Activated CD4-positive, alpha-beta T cell treated with anti-CD3 and anti-CD28 coated beads, Interleukin-2, amount 50 U/mL, for 4 hours (primary cell): ENCODE measurements around the gene MLF1.
A peak's percentile ranks its signal among the peaks of the same experiment; 100 is the strongest.
"Not testable (repeated sequence)": the region's sequence is repeated elsewhere in the genome, so short reads cannot be mapped to it uniquely, and the experiment has no call there.

Experiments
- DNase-seq, 2 experiments: peaks; one replicate each; pipeline ENCODE4 v3.0.0-alpha.2; 2020

The MLF1 gene, protein sequence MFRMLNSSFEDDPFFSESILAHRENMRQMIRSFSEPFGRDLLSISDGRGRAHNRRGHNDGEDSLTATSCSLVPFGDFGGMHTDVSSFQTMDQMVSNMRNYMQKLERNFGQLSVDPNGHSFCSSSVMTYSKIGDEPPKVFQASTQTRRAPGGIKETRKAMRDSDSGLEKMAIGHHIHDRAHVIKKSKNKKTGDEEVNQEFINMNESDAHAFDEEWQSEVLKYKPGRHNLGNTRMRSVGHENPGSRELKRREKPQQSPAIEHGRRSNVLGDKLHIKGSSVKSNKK

DNA sequence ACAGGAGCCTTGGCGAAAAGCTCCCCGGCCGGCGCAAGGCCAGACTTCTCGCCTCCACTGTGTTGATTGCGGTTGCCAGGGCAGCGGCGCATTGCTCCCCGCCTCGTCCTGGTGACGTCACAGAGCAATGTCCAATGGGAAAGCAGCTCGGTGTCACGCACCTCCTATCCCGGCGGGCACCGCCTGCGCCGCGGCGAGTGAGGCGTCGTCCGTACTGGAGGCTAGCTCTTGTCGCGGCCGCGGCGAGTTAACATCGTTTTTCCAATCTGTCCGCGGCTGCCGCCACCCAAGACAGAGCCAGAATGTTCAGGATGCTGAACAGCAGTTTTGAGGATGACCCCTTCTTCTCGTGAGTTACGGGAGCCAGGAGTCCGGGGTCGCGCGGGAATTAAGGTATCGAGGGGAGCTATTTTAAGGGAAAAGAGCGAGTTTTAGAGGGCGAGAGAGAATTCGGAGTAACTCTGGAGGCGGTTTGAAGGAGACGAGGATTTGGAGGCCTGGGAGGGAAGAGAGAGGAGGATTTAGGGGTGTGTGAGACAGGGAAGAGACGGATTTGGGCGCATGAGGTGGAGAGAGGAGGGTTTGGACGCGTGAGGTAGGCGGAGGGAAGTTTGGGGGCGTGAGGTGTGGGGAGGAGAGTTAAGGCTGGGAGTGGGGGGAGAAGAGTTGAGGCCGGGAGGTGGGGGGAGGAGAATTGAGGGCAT is at the start of gene MLF1:
Gene MLF1 (plus strand): TSS at position 196 of the 704 bp plus-strand sequence. CDS start 107 bp downstream, at position 303.
- DNase-seq, result peak; percentile 66 to 71

DNA sequence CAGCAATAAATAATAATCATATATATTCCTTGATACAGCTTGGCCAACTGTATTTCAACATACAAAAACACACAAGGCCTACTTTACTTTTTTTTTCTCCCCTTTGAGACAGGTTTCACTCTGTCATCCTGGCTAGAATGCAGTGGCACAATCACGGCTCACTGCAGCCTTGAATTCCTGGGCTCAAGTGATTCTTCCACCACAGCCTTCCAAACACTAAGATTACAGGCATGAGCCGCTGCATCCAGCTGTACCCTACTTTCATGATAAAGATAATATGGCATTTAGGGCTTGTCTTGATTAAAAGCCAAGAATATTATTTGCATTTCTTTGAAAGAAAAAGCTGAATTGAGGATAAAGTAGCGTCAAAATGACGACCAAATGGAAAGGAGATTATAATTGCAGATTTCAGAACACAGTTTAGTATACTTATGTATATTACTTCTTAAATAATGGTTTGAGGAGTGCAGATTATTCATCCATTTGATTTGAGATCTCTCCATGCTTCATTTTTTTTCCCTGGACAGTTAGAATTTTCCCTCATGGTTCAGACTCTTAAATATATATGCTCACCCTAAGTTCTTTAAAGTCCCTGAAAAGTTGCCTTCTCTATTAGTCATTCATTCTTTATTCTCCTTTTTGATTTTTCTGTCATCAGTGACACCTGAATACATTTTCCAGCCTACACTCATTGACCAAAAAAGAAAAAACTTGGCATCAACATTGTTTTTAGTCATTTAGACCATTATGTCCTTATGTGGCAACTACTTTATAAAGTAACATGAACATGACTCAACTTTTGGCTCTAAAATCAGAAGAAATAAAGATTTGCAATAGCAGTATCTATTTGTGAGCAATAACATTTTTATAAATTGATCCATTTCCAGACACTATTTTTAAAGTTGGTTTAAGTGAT is 48.5 kb upstream of the MLF1 start:
- DNase-seq, result no peak

DNA sequence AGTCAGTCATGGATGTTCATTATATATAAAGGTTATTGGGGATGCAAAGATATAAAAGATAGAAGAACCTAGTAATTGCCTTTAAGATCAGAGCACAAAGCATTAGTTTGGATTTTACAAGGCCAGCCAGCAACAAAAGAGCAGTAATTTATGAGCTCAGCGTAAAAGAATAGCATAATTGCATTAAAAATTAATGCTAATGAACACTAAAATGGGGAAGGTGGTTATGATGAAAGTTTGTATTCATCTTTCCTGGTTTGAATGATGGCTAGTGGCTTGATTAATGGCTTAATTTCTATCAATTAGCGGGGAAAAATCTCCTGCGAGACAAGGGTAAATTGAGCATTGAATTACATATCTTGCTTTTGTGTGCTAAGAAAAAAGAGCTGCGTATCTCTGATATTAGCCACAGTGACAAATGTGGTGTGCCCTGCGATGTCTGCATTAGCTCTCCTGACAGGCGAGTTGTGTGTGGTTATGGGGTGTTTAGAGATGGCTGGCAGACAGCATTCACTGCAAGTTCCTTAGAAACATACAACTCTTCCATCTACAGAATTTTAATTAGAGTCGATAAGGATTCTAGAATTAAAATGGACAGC is 42.8 kb upstream of the MLF1 start:
- DNase-seq, result no peak

DNA sequence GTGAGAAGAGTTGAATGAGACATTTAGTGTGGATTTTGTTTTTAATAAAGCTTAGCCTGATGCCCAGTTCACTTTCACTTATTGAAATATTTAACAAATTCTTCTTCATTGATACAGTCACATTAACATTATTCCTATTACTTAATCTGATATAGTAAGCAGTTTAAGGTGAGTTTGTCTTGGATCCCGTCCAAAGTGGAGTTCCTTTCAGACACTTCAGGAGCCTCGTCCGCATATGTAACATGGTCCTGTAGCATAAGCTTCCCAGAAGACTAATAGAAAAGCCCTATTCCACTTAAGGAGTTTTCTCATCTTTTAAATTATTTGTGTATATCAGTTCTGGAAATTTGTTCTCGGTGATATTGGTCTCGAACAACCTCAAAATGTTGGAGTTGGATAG is 39.7 kb upstream of the MLF1 start:
- no peak for DNase-seq

DNA sequence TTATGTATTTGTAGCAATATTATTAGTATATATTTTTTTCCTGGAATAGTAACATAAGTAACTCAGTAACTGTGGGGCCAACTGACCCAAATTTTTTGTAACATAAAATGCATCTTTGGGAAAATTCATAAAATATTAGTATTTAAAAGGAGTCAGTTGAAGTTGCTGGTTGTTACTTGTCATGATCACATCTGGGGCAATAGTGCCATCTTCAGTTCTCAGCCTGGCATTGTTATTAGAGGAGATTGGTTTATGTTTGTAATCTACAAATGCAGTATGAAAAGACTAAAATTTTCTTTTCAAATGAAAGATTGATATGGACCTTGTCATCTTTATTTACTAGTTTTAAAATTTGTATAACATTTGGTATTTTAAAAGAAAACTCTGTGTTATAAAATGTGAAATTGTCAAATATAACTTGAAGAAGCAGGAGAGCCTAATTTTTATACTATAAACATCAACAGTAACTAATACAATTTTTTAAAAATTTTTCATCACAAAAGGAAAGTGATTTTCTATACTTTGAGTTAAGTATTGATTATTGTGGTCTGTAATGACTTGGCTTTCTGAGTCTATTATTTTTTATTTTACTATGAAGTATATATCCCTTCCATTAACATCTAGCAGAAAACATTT is 38.8 kb upstream of the MLF1 start:
- no peak for DNase-seq

DNA sequence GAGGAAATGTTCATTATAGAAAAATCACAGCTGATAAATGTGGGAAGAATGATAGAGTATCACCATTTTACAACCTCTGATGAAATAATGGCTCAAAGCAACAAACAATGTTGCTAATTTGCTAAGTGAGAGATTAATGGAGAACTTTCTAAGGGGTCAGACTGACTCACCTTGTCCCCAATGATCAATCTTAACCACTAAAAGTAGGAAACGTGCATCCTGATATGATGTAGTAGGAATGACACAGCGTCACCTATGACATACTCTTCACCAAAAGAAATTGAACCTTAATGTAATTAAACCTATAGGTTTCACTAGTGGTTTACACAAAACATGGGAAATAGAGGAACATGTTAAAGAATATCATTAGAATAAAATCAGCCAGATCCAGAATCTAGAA is 35.1 kb upstream of the MLF1 start:
- no peak for DNase-seq

DNA sequence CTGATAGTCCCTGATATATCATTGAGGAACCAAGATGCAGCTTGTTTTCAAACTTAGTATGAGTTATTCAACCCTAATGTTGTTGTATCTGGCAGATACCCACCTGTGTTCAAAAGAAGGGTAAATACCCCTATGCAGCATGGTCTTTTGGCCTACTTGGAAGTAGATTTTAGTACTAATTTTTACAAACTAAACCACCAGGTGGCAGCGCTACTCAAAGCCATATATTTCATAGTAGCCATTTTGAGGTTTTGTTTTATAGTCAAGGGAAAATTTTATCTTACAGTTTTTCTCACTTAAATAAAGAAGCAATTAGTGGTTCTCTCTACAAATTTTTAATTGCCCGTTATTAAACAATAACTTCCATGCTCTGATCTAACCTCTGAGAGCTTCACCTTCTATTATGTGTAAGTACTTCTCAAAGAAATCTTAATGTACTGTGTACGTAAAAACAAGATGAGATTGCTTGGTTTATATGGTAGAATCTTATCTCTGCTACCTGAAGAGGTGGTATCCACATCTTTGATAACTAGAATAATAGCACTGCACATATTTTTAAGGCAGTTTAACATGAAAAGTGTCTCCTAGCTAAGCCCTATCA is 31.5 kb upstream of the MLF1 start:
- peak; percentile 16 to 23 for DNase-seq

DNA sequence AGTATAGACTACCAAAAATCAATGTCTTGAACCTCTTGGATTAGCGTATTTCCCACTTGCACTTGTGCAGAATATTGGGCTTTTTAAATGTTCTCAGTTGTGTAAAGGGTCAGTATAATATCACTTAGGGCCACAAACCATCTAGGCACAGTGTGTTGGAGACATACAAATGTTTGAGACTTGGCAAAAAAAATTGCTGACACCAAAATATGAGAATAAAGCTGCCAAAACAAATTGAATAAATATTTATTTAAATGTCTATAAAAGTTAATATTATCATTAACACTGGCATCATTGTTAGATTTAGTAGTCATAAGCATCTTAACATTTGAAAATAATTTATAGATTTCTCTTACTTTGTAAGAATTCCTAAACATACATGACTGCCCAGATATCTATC is 30.9 kb upstream of the MLF1 start:
- no peak for DNase-seq

DNA sequence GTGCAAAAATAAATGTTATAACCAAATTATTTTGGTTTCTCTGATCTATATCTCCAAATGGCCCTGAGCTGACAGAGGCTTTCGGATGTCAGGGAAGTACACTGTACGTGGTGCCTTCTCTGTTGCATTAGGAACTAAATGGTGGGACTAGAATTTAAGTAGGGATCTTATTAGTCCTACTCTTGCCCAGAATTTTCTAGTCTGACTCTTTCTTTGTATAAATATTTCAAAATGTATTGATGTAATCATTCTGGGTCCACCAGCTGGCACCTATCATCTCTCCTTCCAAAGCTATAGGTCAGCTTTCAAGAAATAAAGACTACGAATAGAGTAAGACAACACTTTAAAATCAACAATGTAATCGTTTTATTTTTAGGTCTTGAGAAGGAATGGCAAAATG is 22.3 kb upstream of the MLF1 start:
- DNase-seq, result no peak

DNA sequence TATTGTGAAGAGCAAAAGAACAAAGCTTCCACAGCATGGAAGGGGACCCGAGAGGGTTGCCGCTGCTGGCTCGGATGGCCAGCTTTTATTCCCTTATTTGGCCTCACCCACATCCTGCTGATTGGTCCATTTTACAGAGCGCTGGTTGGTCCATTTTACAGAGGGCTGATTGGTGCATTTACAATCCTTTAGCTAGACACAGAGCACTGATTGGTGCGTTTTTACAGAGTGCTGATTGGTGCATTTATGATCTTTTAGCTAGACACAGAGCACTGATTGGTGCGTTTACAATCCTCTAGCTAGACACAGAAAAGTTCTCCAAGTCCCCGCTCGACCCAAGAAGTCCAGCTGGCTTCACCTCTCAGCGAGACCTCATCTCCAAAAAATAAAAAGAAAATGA is 21.1 kb upstream of the MLF1 start:
- DNase-seq, result not testable (repeated sequence)

DNA sequence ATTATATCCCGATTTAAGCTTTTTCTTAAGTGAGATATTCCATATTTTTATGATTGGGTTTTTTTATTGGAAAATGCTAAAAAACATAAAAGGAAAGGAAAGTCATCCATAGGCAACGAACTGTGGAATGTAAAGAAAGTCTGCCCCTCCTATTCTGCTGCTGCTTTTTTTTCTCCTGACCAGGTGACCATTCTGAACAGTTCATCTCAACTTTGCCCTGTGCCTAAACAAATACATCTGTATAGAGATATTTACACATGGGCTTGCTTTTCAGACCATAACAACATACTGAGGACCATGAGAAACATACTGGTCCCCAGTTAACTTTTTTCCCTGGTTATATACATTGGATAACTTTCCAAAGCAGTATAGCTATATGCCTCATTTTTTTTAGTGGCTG is 18.9 kb upstream of the MLF1 start:
- DNase-seq, result no peak

DNA sequence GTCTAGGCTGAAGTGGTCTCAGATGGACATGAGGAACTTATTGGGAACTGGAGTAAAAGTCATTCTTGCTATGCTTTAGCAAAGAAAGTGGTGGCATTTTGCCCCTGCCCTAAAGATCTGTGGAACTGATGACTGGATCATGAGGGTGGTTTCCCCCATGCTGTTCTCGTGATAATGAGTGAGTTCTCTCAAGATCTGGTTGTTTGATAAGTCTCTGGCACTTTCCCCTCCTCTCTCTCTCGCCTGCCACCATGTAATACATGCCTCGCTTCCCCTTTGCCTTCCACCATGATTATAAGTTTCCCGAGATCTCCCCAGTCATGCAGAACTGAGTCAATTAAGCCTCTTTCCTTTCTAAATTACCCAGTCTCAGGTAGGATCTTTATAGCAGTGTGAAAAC is 11.5 kb upstream of the MLF1 start:
- DNase-seq, result no peak

DNA sequence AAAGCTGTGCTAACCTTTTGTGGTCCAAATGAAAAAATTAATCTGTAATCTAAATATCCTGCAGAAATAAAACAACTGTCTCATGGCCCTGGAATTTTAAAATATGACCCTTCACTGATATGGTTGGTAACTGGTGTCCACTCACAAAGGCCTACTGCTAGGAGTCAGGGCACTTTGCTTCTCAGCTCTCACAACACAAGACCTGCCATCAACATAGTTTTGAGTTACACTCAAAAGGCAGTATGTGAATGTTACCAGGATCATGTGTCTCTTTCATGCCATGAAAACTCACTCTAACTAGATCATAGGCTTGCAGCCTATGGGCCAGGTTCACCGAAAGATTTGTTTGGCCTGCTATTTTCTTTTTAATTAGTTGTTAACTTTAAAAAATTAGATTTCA is 10.0 kb upstream of the MLF1 start:
- no peak for DNase-seq

DNA sequence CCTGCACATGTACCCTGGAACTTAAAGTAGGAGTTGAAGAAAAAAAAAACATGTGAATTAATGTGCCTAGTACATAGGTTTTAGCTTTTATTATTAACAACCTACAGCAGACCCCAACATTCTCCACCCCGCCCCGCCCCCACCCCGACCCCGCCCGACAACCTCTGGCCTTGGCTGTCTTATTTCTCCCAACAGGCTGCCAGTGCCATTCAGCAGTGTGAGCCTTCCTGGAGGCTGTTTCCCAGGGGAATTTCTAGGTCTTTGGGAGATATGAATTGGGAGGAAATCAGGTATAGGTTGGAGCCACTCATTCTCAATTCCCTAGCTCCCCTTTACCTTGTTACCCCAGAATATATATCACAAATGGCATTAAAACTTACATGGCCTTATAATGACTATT is 8.3 kb upstream of the MLF1 start:
- no peak for DNase-seq

DNA sequence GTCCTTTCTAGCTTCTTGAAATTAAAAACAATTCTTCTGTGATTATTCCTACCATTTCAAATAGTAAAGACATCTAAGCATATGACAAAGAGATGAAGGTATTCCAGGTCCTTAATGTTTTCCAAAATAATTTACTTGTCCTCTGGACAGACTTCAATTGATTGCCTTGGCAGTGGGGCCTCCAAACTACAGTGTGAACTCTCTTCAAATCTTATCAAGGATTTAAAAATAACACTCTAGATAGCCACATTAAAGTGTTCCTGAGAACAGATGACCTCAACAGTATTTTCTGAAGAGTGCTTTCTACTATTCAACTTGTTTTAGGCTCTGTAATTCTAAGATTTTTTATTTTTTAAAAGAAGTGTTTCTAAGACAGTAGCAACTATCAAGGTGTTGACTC is 7.9 kb upstream of the MLF1 start:
- DNase-seq, result no peak

DNA sequence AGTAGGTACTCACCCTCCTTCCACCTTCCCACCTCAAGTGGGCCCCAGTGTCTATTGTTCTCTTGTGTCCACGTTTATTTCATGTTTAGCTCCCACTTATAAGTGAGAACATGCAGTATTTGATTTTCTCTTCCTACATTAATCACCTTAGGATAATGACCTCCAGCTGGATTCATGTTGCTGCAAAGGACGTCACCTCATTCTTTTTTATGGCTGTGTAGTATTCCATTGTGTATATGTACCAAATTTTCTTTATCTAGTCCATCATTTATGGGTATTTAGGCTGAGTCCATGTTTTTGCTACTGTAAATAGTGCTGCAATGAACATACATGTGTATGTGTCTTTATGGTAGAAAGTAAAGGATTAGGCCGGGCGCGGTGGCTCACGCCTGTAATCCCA is 5.9 kb upstream of the MLF1 start:
- DNase-seq, result no peak

DNA sequence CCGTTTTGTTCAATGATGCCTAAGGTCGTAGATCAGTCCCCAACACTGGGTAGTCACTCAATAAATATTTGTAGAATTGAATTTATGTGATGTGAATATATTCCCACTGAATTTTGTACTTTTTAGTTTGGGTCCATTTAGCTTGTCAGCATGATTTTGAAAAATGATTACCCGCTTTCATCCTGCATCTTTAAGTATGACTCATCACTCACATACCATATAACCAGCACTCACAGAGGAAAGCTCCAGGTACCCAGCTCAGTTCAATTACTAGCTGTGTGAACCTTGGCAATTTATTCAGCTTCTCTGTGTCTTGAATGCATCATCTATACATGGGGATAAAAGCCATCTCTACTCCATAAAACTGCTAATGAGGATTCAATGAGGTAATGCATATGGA is 2.2 kb upstream of the MLF1 start:
- no peak for DNase-seq

DNA sequence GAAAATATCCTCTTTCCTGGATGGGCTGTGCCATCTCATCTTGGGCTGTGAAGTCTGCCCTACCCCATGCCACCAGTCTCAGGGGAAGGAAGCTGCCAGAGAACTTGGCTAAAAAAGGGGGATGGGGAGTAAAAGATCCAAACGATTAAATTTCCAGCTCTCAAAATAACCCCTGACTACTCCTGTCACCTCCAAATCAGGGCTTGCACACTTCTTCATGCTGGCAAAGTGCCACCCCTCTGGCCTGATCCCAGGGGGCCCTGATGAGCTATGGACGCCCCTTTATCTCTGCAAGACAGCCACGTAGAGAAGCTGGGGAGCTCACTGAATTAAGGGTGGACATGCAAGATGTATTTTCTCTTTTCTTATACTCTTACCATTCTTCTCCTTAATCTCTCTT is 1.2 kb upstream of the MLF1 start:
- no peak for DNase-seq

DNA sequence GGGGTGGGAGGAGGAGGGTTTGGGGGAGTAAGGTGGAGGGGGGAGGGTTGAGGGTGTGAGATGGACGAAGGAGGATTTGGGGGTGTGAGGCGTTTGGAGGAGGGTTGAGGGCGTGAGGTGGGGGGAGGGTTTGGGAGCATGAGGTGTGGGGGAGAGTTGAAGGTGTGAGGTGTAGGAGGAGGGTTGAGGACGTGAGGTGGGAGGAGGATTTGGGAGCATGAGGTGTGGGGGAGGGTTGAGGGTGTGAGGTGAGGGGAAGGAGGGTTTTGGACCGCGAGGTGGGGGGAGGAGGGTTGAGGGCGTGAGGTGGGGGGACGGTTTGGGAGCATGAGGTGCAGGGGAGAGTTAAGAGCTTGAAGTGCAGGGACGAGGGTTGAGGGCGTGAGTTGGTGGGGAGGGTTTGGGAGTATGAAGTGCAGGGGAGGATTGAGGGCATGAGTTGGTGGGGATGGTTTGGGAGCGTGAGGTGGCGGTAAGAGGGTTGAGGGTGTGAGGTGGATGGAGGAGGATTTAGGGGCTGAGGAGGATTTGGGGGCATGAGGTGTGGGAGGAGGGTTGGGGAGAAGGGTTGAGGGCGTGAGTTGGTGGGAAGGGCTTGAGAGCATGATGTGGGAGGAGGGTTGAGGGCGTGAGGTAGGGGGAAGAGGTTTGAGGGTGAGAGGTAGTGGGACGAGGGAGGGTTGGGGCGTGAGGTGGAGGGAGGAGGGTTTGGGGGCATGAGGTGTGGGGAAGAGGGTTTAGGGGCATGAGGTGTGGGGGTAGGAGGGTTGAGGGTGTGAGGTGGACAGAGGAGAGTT is 1.2 kb downstream of the MLF1 start:
- DNase-seq, result no peak

DNA sequence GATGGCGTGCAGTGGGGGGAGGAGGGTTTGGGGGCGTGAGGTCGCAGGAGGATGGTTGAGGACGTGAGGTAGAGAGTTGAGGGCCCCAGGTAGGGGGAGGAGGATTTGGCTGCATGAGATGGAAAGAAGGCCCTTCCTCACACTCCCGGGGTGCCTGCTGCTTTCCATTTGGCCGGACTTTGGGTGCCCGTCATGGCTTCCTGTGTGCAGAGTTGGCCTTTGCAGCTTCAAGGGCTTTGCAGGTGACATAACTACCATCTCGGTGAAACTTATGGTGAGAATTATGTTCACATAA is 1.7 kb downstream of the MLF1 start:
- DNase-seq, result no peak

DNA sequence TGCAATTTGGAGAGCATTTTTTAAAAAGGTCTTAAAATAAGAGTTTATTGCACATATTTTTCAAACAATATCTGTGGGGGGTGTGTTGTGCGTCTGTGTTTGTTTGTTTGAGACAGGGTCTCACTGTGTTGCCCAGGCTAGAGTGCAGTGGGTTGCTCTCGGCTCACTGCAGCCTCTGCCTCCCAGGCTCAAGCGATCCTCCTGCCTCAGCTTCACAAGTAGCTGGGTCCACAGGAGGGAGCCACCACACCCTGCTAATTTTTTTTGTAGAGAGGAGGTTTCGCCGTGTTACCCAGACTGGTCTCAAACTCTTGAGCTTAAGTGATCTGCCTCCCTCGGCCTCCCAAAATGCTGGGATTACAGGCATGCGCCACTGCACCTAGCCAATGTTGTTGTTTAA is 2.7 kb downstream of the MLF1 start:
- no peak for DNase-seq

DNA sequence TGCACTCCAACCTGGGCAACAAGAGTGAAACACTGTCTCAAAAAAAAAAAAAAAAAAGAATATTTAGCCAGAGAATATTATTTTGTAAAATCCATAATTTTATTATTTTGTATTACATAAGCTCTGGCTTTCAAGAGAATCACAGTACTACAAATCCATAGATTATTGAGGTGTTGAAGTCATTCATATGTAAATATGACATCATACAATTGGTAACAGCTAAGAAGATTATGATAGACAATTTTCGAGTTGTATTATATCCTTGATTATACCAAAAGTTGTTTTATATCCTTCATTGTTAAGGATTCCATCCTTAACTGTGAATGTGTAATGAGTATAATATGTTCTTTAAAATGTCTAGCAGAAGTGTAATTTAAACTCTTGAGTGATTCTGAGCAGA is 3.7 kb downstream of the MLF1 start:
- no peak for DNase-seq
